K562 (cell line): Measurements from ENCODE around the gene LDLRAD3. TPM values are rescaled to one million over a fixed set of nuclear protein-coding genes. Genes with fewer than 3 reads are reported as not detected.

Source experiments
- BACH1 ChIP-seq: fragments of 200-800 bp; sonication (Bioruptor generic); IDR thresholded peaks from 2 replicates; pipeline ENCODE4 v1.6.1; 2016; ENCODE audit warnings: missing genetic modification characterization, missing compliant biosample characterization
- FOXJ3 ChIP-seq: sonication (generic); formaldehyde crosslinking; IDR thresholded peaks from 2 replicates; pipeline ENCODE4 v1.4.0; 2020; ENCODE audit warnings: mild to moderate bottlenecking, missing genetic modification reagents
- MCM2 ChIP-seq: fragments of 450-650 bp; IDR thresholded peaks from 2 replicates; pipeline ENCODE4 v1.6.1; 2017; ENCODE audit warnings: low read depth, mild to moderate bottlenecking
- NR4A1 ChIP-seq, 2 experiments: fragments of 250-450 bp in 1 of 2; fragments of 450-650 bp in 1 of 2; sonication (Bioruptor Pico) in 1 of 2; IDR thresholded peaks; 2 replicates each; pipeline versions ENCODE4 v1.4.0 to v1.6.1; 2016 to 2020; ENCODE audit warnings: mild to moderate bottlenecking in 2 of 2, missing compliant biosample characterization in 1 of 2, missing genetic modification characterization in 1 of 2, moderate library complexity in 1 of 2
- SPI1 ChIP-seq: IDR thresholded peaks from 2 replicates; pipeline ENCODE4 v1.6.1; 2011; ENCODE audit warnings: low read depth, low read length, control low read depth, borderline replicate concordance
- SRSF9 ChIP-seq: fragments of 200-400 bp; formaldehyde crosslinking; IDR thresholded peaks from 2 replicates; pipeline ENCODE4 v1.6.1; 2017; ENCODE audit warnings: low read depth, low read length, borderline replicate concordance
- ZFP30 ChIP-seq: fragments of 250-450 bp; sonication (Bioruptor Pico); IDR thresholded peaks from 2 replicates; pipeline ENCODE4 v1.8.0; 2022; ENCODE audit warnings: moderate library complexity, mild to moderate bottlenecking, inconsistent platforms, borderline replicate concordance
- polyA plus RNA-seq, 8 experiments: library from polyadenylated mRNA; depleted of rRNA in 4 of 8; stranded (reverse) in 5 of 8; unstranded in 3 of 8; fragments of >200 nt; fragmentation: Nextera tagmentation in 2 of 8; fragmentation: Illumina TruSeq in 1 of 8; extraction: Ambion mirVana in 2 of 8; extraction: Trizol in 1 of 8; gene quantifications; 2 replicates each; pipeline versions ENCODE4 v1.2.1 to v1.2.3, GENCODE V29; 2011 to 2014; ENCODE audit warnings: inconsistent platforms in 1 of 8, missing spikeins in 1 of 8
- total RNA-seq, 7 experiments: library from RNA; depleted of rRNA in 6 of 7; stranded (reverse); fragments of >200 nt in 6 of 7; fragmentation: Illumina TruSeq in 2 of 7; extraction: Trizol in 2 of 7; gene quantifications; 2 replicates each; pipeline versions ENCODE4 v1.2.1 to v1.2.3, GENCODE V29; 2011 to 2021; ENCODE audit warnings: low replicate concordance in 1 of 7
- TF ChIP-seq, protein P1 (sequence below): sonication (generic); formaldehyde crosslinking; IDR thresholded peaks from 2 replicates; pipeline ENCODE4 v1.8.0; 2023; ENCODE audit warnings: mild to moderate bottlenecking, missing genetic modification reagents

The LDLRAD3 gene
- total and polyA plus RNA-seq, 9 of the 15 experiments (the other 6 are each of a cell fraction or from before 2014, with no cell fraction given): 0.73 to 7.2 (median 3.5) TPM

DNA sequence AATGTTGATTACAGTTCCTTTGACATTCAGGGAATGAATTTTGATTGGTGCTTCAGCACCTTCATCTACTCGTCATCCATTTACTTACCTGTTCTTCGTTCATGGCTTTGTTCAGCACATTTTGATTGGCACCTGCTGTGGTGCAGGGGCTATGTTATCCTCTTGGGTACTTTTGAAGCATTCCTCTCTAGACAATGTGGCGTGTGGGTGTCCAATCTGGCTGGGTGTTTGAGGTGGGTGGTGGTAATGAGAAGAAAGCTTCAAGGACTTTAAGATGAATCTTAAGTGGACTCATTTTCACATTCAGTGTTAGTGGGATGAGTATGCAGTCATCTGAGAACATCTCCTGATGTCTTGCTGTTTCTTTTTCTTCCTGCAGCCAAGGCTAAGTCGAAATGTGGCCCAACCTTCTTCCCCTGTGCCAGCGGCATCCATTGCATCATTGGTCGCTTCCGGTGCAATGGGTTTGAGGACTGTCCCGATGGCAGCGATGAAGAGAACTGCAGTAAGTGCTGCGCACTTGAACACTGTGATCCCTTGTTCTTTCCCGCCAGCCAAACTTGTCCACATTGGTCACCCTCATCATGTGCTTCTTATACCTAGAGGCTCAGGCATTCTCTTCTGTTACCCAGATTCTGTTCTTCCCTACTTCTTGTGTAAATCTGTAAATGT lies 137.5 kb downstream of the LDLRAD3 start (continued):
- TF ChIP-seq, protein P1, sequence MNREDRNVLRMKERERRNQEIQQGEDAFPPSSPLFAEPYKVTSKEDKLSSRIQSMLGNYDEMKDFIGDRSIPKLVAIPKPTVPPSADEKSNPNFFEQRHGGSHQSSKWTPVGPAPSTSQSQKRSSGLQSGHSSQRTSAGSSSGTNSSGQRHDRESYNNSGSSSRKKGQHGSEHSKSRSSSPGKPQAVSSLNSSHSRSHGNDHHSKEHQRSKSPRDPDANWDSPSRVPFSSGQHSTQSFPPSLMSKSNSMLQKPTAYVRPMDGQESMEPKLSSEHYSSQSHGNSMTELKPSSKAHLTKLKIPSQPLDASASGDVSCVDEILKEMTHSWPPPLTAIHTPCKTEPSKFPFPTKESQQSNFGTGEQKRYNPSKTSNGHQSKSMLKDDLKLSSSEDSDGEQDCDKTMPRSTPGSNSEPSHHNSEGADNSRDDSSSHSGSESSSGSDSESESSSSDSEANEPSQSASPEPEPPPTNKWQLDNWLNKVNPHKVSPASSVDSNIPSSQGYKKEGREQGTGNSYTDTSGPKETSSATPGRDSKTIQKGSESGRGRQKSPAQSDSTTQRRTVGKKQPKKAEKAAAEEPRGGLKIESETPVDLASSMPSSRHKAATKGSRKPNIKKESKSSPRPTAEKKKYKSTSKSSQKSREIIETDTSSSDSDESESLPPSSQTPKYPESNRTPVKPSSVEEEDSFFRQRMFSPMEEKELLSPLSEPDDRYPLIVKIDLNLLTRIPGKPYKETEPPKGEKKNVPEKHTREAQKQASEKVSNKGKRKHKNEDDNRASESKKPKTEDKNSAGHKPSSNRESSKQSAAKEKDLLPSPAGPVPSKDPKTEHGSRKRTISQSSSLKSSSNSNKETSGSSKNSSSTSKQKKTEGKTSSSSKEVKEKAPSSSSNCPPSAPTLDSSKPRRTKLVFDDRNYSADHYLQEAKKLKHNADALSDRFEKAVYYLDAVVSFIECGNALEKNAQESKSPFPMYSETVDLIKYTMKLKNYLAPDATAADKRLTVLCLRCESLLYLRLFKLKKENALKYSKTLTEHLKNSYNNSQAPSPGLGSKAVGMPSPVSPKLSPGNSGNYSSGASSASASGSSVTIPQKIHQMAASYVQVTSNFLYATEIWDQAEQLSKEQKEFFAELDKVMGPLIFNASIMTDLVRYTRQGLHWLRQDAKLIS (CRISPR knock-in tag): no peak
- TF ChIP-seq MCM2 (no peak), NR4A1 (CRISPR knock-in tag; IDR thresholded peaks at IDR 0.05) (no peak), NR4A1 (tag; IDR thresholded peaks at IDR 0.05) (no peak), SPI1 (no peak), FOXJ3 (CRISPR knock-in tag) (no peak), ZFP30 (CRISPR knock-in tag) (no peak), SRSF9 (no peak), BACH1 (no peak)
